Thymus (tissue), 11 donors: ENCODE results near the gene MAP7D2. TPM values are rescaled to one million over a fixed set of nuclear protein-coding genes. Genes with fewer than 3 reads are reported as not detected.

Experiments used
- DNase-seq, 9 donors: peaks; one replicate each; pipeline ENCODE4 v3.0.0-alpha.2; 2013; ENCODE audit warnings: low spot score in 9 of 9, low read depth in 6 of 9, missing footprints in 1 of 9
- H3K27ac ChIP-seq, 2 donors: one replicate each; pipeline ENCODE4 v1.5.1; 2013; ENCODE audit warnings: control low read depth in 1 of 2, low read depth in 1 of 2, low read length in 1 of 2, mild to moderate bottlenecking in 1 of 2, moderate library complexity in 1 of 2
- H3K27me3 ChIP-seq, 2 donors: one replicate each; pipeline ENCODE4 v1.5.1; 2013; ENCODE audit warnings: low read length in 1 of 2; ENCODE audit not compliant: control insufficient read depth in 2 of 2, insufficient read depth in 1 of 2
- H3K36me3 ChIP-seq, 2 donors: one replicate each; pipeline ENCODE4 v1.5.1; 2013; ENCODE audit warnings: low read length in 1 of 2, mild to moderate bottlenecking in 1 of 2, moderate library complexity in 1 of 2; ENCODE audit not compliant: control insufficient read depth in 2 of 2, insufficient read depth in 2 of 2
- H3K4me1 ChIP-seq, 2 donors: one replicate each; pipeline ENCODE4 v1.5.1; 2013; ENCODE audit warnings: low read length in 2 of 2; ENCODE audit not compliant: control insufficient read depth in 2 of 2, insufficient read depth in 2 of 2
- H3K4me3 ChIP-seq, 2 donors: one replicate each; pipeline ENCODE4 v1.5.1; 2013; ENCODE audit warnings: low read length in 2 of 2, control low read depth in 1 of 2, mild to moderate bottlenecking in 1 of 2
- H3K9me3 ChIP-seq, 2 donors: one replicate each; pipeline ENCODE4 v1.5.1; 2013; ENCODE audit warnings: low read length in 1 of 2, mild to moderate bottlenecking in 1 of 2; ENCODE audit not compliant: control insufficient read depth in 2 of 2, insufficient read depth in 1 of 2
- WGBS: extraction: QIAGEN DNeasy Blood & Tissue Kit; methylation state at CpG from one replicate; pipeline ENCODE4 v1.1.7; 2013; 5-methylcytosine and 5-hydroxymethylcytosine counted together
- polyA plus RNA-seq: library from polyadenylated mRNA; stranded (reverse); fragments of 200-250 nt; gene quantifications from one replicate; pipeline ENCODE4 v1.2.3, GENCODE V29; 2013
- total RNA-seq: library from RNA; stranded (reverse); fragments of 120-200 nt; gene quantifications from one replicate; pipeline ENCODE4 v1.2.4, GENCODE V29; 2013
- donor health status: healthy.

The MAP7D2 gene
- total and polyA plus RNA-seq, 2 donors = 2.6 to 4.4 TPM

GRCh38 chrX:20089845-20090244 lies 26.9 kb downstream of the MAP7D2 start:
- WGBS = 90% methylated on average over 6 of the region's 6 CpGs
- Histone ChIP-seq H3K27me3 (no peaks in the 10 kb centered on the region), H3K27ac (no peak overlapping the region), H3K4me3 (no peak overlapping the region), H3K36me3 (no peaks in the 10 kb centered on the region), H3K4me1 (no peaks in the 10 kb centered on the region), H3K9me3 (no peaks in the 10 kb centered on the region)
- no peak for DNase-seq

DNA sequence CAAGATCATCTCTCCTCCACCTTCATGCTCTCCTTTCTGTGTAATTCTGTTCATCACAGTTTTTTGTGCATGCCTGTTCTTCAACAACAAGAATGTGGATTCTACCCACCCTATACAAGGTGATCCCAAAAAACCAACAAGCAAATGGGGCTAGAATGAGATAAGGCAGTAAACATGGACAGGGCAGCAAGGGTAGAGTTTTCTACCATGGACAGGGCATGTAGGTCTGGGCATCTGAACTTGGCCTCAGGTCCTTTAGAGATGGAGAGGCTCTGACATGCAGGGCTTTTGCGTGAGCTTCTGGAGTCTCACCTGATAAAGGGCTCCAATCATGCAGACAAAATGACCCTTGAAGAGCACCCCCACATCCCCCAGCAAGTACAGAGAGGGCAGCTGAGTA lies 36.4 kb downstream of the MAP7D2 start:
- WGBS = 94% methylated on average over 1 of the region's 1 CpG
- H3K36me3 ChIP-seq = no peaks in the 10 kb centered on the region
- no peaks in the 10 kb centered on the region for H3K27me3 ChIP-seq
- H3K9me3 ChIP-seq = no peaks in the 10 kb centered on the region
- DNase-seq = no peak
- H3K4me3 ChIP-seq = no peak overlapping the region
- no peak overlapping the region for H3K27ac ChIP-seq
- H3K4me1 ChIP-seq = no peaks in the 10 kb centered on the region

DNA sequence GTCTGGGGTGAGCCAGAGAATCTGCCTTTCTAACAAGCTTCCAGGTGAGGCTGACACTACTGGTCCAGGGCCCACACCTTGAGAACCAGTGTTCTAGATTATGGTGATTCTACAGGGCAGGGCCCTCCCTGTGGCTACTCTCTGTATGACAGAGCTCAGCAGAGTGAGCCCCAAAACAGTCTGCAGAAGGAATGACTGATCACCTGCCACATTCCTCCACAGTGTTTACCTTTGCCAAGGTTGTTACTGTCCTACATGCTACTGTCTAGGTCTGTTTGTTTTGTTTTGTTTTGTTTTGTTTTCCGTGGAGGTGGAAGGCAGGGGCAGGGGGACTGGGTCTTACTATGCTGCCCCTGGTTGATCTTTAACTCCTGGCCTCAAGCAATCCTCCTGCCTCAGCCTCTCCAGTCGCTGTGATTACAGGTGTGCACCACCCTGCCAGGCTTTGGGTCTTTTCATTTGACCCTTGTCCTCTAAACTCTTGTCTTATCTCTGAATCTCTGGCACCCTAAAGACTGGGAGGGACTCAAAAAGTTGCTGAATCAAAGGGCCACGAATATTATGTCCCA lies 45.1 kb downstream of the MAP7D2 start:
- no peaks in the 10 kb centered on the region for H3K9me3 ChIP-seq
- peaks cover 0 to 2% of the 10 kb centered on the region in 2 donors for H3K4me1 ChIP-seq
- no peak overlapping the region for H3K27ac ChIP-seq
- DNase-seq = no peak
- no peak overlapping the region for H3K4me3 ChIP-seq
- WGBS = 90% methylated on average over 3 of the region's 3 CpGs
- no peaks in the 10 kb centered on the region for H3K36me3 ChIP-seq
- no peaks in the 10 kb centered on the region for H3K27me3 ChIP-seq

- DNase-seq = no peak
- peaks cover 0 to 3% of the 10 kb centered on the region in 2 donors for H3K27me3 ChIP-seq
- WGBS = 88% methylated on average over 8 of the region's 8 CpGs
Observed at GRCh38 chrX:20067709-20068561, 48.8 kb downstream of the MAP7D2 start.

GRCh38 chrX:20066968-20067708 lies 49.6 kb downstream of the MAP7D2 start:
- Histone ChIP-seq H3K4me1 (peaks cover 0 to 7% of the 10 kb centered on the region in 2 donors), H3K9me3 (no peaks in the 10 kb centered on the region), H3K36me3 (no peaks in the 10 kb centered on the region), H3K27me3 (peaks cover 0 to 3% of the 10 kb centered on the region in 2 donors), H3K27ac (peak overlapping the region in 1 of 2 donors; percentile 47), H3K4me3 (no peak overlapping the region)
- 75% methylated on average over 6 of the region's 6 CpGs for WGBS
- peak in 7 of 9 donors; percentile 17 to 67 (median 28) for DNase-seq

More at GRCh38 chrX:20067709-20068561, 48.8 kb downstream of the MAP7D2 start:
- H3K4me3 ChIP-seq = no peak overlapping the region
- no peaks in the 10 kb centered on the region for H3K36me3 ChIP-seq
- H3K4me1 ChIP-seq = peaks cover 0 to 6% of the 10 kb centered on the region in 2 donors
- no peak overlapping the region for H3K27ac ChIP-seq
- H3K9me3 ChIP-seq = no peaks in the 10 kb centered on the region

- peak in 1 of 9 donors; percentile 21 for DNase-seq
- WGBS = 86% methylated on average over 9 of the region's 9 CpGs
- peaks cover 0 to 3% of the 10 kb centered on the region in 2 donors for H3K27me3 ChIP-seq
Observed at GRCh38 chrX:20063716-20064351, 52.9 kb downstream of the MAP7D2 start.

GRCh38 chrX:20063153-20063552 lies 53.6 kb downstream of the MAP7D2 start:
- Histone ChIP-seq H3K9me3 (no peaks in the 10 kb centered on the region), H3K27ac (no peak overlapping the region), H3K27me3 (peaks cover 0 to 3% of the 10 kb centered on the region in 2 donors), H3K4me1 (peaks cover 7 to 25% of the 10 kb centered on the region in 2 donors), H3K4me3 (no peak overlapping the region), H3K36me3 (no peaks in the 10 kb centered on the region)
- no peak for DNase-seq
- WGBS = 34% methylated on average over 10 of the region's 10 CpGs

More at GRCh38 chrX:20063716-20064351, 52.9 kb downstream of the MAP7D2 start:
- no peaks in the 10 kb centered on the region for H3K36me3 ChIP-seq
- H3K4me3 ChIP-seq = no peak overlapping the region
- no peaks in the 10 kb centered on the region for H3K9me3 ChIP-seq
- H3K27ac ChIP-seq = no peak overlapping the region
- H3K4me1 ChIP-seq = peaks cover 7 to 25% of the 10 kb centered on the region in 2 donors

DNA sequence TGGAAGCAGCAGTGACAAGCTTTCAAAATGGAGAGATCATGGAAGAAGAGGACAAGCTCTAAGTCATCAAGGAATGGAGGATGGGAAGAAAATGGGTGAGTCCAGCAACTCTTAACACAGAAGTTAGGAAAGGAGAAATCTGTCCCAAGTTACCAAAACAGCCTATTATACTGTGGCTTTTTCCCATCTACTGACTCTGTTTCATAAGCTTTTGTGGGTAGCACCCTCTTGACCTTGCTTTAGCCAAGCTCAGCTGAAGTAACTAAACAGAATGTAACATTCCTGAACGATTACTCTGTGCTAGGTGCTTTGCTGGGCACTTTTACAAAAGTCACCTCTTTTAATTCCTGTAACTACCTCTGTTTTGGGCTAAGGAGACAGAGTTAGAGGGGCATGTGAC lies 54.9 kb downstream of the MAP7D2 start:
- no peak for DNase-seq
- H3K27ac ChIP-seq = peak overlapping the region in 1 of 2 donors; percentile 84
- no peak overlapping the region for H3K4me3 ChIP-seq
- no peaks in the 10 kb centered on the region for H3K9me3 ChIP-seq
- H3K4me1 ChIP-seq = peaks cover 7 to 23% of the 10 kb centered on the region in 2 donors
- WGBS = 31% methylated on average over 1 of the region's 1 CpG
- H3K36me3 ChIP-seq = no peaks in the 10 kb centered on the region
- H3K27me3 ChIP-seq = peaks cover 0 to 3% of the 10 kb centered on the region in 2 donors
